Liver (tissue), 9 donors: Measurements from ENCODE around the gene HSPB9. TPM values are rescaled to one million over a fixed set of nuclear protein-coding genes. Genes with fewer than 3 reads are reported as not detected.

ENCODE experiments used
- DNase-seq: peaks from one replicate; pipeline ENCODE4 v3.0.0-alpha.2; 2017; ENCODE audit warnings: low spot score
- H3K27ac ChIP-seq, 2 donors: one replicate each; pipeline ENCODE4 v1.7.0; 2013; ENCODE audit warnings: inconsistent platforms in 2 of 2, low read length in 2 of 2, control low read depth in 1 of 2, low read depth in 1 of 2, mild to moderate bottlenecking in 1 of 2
- H3K27me3 ChIP-seq, 4 donors: one replicate each; pipeline versions ENCODE4 v1.6.1 to v1.7.0; 2013; ENCODE audit warnings: low read length in 3 of 4, inconsistent platforms in 1 of 4, mild to moderate bottlenecking in 1 of 4, moderate library complexity in 1 of 4; ENCODE audit not compliant: control insufficient read depth in 4 of 4, insufficient read depth in 4 of 4
- H3K36me3 ChIP-seq, 4 donors: one replicate each; pipeline versions ENCODE4 v1.6.1 to v1.7.0; 2013; ENCODE audit warnings: low read length in 3 of 4, mild to moderate bottlenecking in 3 of 4, low read depth in 1 of 4, moderate library complexity in 1 of 4; ENCODE audit not compliant: control insufficient read depth in 4 of 4, insufficient read depth in 3 of 4
- H3K4me1 ChIP-seq, 4 donors: one replicate each; pipeline versions ENCODE4 v1.6.1 to v1.7.0; 2013; ENCODE audit warnings: low read length in 3 of 4, mild to moderate bottlenecking in 3 of 4, moderate library complexity in 1 of 4; ENCODE audit not compliant: control insufficient read depth in 4 of 4, insufficient read depth in 4 of 4
- H3K4me3 ChIP-seq, 3 donors: one replicate each; pipeline versions ENCODE4 v1.6.1 to v1.7.0; 2013; ENCODE audit warnings: low read length in 3 of 3, control low read depth in 1 of 3, low read depth in 1 of 3, mild to moderate bottlenecking in 1 of 3
- H3K9ac ChIP-seq, 2 donors: one replicate each; pipeline ENCODE4 v1.7.0; 2013; ENCODE audit warnings: low read length in 2 of 2, mild to moderate bottlenecking in 2 of 2, moderate library complexity in 2 of 2, control low read depth in 1 of 2, low read depth in 1 of 2
- H3K9me3 ChIP-seq, 4 donors: one replicate each; pipeline versions ENCODE4 v1.6.1 to v1.7.0; 2013; ENCODE audit warnings: low read length in 3 of 4; ENCODE audit not compliant: control insufficient read depth in 4 of 4
- EGR1 ChIP-seq, 2 donors: IDR thresholded peaks; 2 replicates each; pipeline ENCODE4 v1.6.1; 2016 to 2018; ENCODE audit warnings: antibody characterized with exemption in 2 of 2, low read depth in 2 of 2
- FOXA2 ChIP-seq: IDR thresholded peaks from 2 replicates; pipeline ENCODE4 v1.6.1; 2016; ENCODE audit warnings: antibody characterized with exemption
- GABPA ChIP-seq, 2 donors: IDR thresholded peaks in 1 of 2; conservative IDR thresholded peaks in 1 of 2; 2 replicates each; pipeline ENCODE4 v1.6.1; 2016; ENCODE audit warnings: antibody characterized with exemption in 2 of 2, mild to moderate bottlenecking in 1 of 2, moderate library complexity in 1 of 2
- HNF4A ChIP-seq, 2 donors: conservative IDR thresholded peaks; 2 replicates each; pipeline ENCODE4 v1.6.1; 2016; ENCODE audit warnings: antibody characterized with exemption in 2 of 2, mild to moderate bottlenecking in 2 of 2
- NR2F2 ChIP-seq: IDR thresholded peaks from 2 replicates; pipeline ENCODE4 v1.6.1; 2016; ENCODE audit warnings: antibody characterized with exemption
- RAD21 ChIP-seq, 2 donors: IDR thresholded peaks; 2 replicates each; pipeline ENCODE4 v1.6.1; 2016; ENCODE audit warnings: antibody characterized with exemption in 2 of 2, mild to moderate bottlenecking in 2 of 2
- RXRA ChIP-seq, 2 donors: IDR thresholded peaks; 2 replicates each; pipeline ENCODE4 v1.6.1; 2017 to 2018; ENCODE audit warnings: antibody characterized with exemption in 2 of 2, mild to moderate bottlenecking in 1 of 2
- SP1 ChIP-seq: IDR thresholded peaks from 2 replicates; pipeline ENCODE4 v1.6.1; 2018; ENCODE audit warnings: antibody characterized with exemption, mild to moderate bottlenecking
- YY1 ChIP-seq: IDR thresholded peaks from 2 replicates; pipeline ENCODE4 v1.6.1; 2016; ENCODE audit warnings: antibody characterized with exemption, mild to moderate bottlenecking
- WGBS: extraction: QIAGEN DNeasy Blood & Tissue Kit; methylation state at CpG from one replicate; pipeline ENCODE4 v1.1.7; 2013; 5-methylcytosine and 5-hydroxymethylcytosine counted together
- polyA plus RNA-seq, 2 donors: library from polyadenylated mRNA; stranded (reverse) in 1 of 2; unstranded in 1 of 2; fragments of 200-250 nt in 1 of 2; fragments of >200 nt in 1 of 2; fragmentation: Nextera tagmentation in 1 of 2; extraction: Ambion mirVana in 1 of 2; gene quantifications; one replicate each; pipeline versions ENCODE4 v1.2.1 to v1.2.3, GENCODE V29; 2013 to 2015
- total RNA-seq, 2 donors: library from RNA; depleted of rRNA; stranded (reverse); fragments of >200 nt; gene quantifications; one replicate each; pipeline ENCODE4 v1.2.3, GENCODE V29; 2014
- TF ChIP-seq, protein P1 (sequence below): IDR thresholded peaks from 2 replicates; pipeline ENCODE4 v1.6.1; 2016; ENCODE audit warnings: antibody characterized with exemption
- TF ChIP-seq, protein P2 (sequence below): fragments of 150-350 bp; IDR thresholded peaks from 2 replicates; pipeline ENCODE4 v1.5.1; 2017; ENCODE audit warnings: improper control_type of control experiment, low read depth, low read length; ENCODE audit not compliant: missing input control
- donor health status: healthy.
- donor health status: healthy.
- donor health status: healthy.
- donor health status: healthy.
- donor health status: healthy.

HSPB9 gene
- total and polyA plus RNA-seq, 4 donors = 0.17 to 4.0 (median 0.56) TPM

DNA sequence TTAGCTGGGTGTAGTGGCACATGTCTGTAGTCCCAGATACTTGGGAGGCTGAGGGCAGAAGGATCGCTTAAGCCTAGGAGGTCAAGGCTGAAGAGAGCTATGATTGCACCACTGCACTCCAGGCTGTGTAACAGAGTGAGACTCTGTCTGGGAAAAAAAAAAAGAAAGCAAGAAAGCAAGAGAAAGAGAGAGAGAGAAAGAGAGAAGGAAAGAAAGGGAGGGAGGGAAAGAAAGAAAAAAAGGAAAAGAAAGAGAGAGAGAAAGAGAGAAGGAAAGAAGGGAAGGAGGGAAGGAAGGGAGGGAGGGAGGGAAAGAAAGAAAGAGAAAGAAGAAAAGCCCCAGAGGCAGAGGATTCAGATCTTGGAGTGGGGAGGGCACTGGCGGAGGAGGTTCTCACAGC lies 16.6 kb upstream of the HSPB9 start (continued):
- TF ChIP-seq, protein P1, sequence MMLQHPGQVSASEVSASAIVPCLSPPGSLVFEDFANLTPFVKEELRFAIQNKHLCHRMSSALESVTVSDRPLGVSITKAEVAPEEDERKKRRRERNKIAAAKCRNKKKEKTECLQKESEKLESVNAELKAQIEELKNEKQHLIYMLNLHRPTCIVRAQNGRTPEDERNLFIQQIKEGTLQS = no peak
- TF ChIP-seq NR2F2 (no peak), HNF4A (conservative IDR thresholded peaks at IDR 0.05) (no peak), FOXA2 (no peak), SP1 (no peak)
- TF ChIP-seq, protein P2, sequence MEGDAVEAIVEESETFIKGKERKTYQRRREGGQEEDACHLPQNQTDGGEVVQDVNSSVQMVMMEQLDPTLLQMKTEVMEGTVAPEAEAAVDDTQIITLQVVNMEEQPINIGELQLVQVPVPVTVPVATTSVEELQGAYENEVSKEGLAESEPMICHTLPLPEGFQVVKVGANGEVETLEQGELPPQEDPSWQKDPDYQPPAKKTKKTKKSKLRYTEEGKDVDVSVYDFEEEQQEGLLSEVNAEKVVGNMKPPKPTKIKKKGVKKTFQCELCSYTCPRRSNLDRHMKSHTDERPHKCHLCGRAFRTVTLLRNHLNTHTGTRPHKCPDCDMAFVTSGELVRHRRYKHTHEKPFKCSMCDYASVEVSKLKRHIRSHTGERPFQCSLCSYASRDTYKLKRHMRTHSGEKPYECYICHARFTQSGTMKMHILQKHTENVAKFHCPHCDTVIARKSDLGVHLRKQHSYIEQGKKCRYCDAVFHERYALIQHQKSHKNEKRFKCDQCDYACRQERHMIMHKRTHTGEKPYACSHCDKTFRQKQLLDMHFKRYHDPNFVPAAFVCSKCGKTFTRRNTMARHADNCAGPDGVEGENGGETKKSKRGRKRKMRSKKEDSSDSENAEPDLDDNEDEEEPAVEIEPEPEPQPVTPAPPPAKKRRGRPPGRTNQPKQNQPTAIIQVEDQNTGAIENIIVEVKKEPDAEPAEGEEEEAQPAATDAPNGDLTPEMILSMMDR = no peak

DNA sequence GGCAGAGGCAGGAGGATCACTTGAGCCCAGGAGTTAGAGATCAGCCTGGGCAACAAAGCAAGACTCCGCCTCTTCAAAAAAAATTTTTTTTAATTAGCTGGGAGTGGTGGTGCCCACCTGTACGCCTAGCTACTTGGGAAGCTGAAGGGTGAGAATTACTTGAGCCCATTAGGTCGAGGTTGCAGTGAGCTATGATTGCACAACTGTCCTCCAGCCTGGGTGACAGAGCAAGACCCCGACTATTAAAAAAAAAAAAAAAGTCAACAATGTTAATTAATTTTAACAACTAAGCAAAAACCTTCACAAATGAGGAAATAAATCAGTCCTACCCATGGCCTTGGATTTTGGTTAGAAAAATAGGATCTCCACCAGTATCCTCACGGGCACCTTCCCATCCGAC lies 15.5 kb upstream of the HSPB9 start:
- H3K36me3 ChIP-seq = peaks cover 7 to 30% (median 14%) of the 10 kb centered on the region in 4 donors

DNA sequence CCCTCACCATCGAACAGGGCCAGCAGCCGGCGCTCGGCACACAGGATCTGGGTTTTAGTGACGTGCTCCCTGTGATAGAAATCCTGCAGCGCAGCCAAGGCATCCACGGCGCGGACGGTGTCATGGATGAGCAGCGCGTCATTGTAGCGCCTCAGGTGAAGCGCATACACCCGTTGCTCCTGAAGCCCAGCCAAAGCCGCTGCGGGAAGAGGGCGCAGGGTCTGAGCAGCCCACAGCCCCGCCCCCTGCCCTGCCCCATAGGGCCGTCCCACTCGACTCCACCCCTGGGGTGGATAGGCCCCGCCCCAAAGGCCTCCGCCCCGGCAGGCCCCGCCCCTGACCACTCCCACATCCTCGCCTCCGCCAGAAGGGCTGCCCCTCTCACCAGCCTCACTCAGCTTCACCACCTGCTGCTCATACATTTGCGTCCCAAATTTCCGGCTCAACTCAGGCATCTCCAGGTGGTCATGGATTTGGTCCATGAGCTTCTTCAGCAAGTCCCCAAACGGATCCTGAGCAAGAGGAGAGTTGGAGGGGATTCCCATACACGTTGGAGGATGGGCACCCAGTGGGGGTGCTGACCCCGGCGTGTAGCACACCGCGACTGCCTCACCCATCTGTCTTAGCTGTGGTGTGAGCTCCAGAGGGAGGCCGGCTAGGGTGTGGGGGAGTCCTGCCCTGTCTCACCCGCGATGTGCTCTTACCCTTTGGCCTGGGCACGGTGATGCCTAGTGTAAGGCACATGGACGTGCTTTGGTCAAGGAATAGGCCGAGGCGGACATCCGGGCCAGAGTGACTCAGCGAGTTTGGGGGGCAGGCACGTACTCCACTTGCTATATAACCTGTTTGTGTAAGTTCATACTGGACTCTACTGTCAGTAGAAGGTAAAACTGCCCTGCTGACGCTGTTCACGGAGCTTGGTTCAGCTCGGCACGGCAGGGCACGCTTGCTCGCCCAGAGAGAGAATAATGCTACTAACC lies 14.7 kb upstream of the HSPB9 start:
- Histone ChIP-seq H3K27me3 (no peaks in the 10 kb centered on the region), H3K36me3 (peaks cover 7 to 27% (median 14%) of the 10 kb centered on the region in 4 donors), H3K4me1 (peaks cover 8 to 32% (median 25%) of the 10 kb centered on the region in 4 donors), H3K9ac (no peak overlapping the region), H3K9me3 (no peaks in the 10 kb centered on the region), H3K4me3 (no peak overlapping the region), H3K27ac (no peak overlapping the region)
- peak; percentile 10 for TF ChIP-seq SP1
- TF ChIP-seq RXRA (IDR thresholded peaks at IDR 0.05) = no peak
- no peak for TF ChIP-seq EGR1 (IDR thresholded peaks at IDR 0.05; ENCODE audit: low read depth in 2 of 2)
- WGBS = 73% methylated on average over 51 of the region's 51 CpGs
- DNase-seq = peak; percentile 94

More for the DNA sequence above, 15.5 kb upstream of the HSPB9 start:
- 80% methylated on average over 6 of the region's 6 CpGs for WGBS
- Histone ChIP-seq H3K4me3 (no peak overlapping the region), H3K27ac (no peak overlapping the region), H3K27me3 (no peaks in the 10 kb centered on the region), H3K9ac (no peak overlapping the region), H3K4me1 (peaks cover 8 to 28% (median 22%) of the 10 kb centered on the region in 4 donors), H3K9me3 (no peaks in the 10 kb centered on the region)
- TF ChIP-seq GABPA (IDR thresholded peaks at IDR 0.05 in 1 of 2, conservative IDR thresholded peaks at IDR 0.05 in 1 of 2) = no peak
- no peak for TF ChIP-seq RAD21 (IDR thresholded peaks at IDR 0.05)
- no peak for TF ChIP-seq HNF4A (conservative IDR thresholded peaks at IDR 0.05)
- TF ChIP-seq YY1 = no peak
- no peak for DNase-seq

DNA sequence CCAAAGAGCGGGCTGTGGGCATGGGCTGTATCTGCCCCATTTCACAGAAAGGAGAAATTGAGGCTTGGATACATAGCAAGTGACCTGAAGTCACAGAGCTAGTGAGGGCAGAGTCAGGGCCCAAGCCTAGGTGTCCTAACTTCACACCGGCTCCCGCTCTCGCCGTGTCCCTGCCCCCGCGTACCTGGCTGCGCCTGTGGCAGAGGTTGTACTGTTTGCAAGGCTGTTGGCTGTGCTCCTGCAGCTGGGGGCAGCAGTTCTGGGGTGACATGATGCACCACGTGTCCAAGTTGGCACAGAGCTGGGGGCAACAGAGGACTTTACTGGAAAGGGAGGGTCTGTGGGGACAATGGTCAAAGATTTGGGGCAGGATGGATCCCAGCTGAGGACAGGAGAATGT lies 13.5 kb upstream of the HSPB9 start:
- Histone ChIP-seq H3K9ac (no peak overlapping the region), H3K27me3 (no peaks in the 10 kb centered on the region)

More for the DNA sequence above, 13.5 kb upstream of the HSPB9 start:
- TF ChIP-seq, protein P2 = no peak
- TF ChIP-seq GABPA (IDR thresholded peaks at IDR 0.05 in 1 of 2, conservative IDR thresholded peaks at IDR 0.05 in 1 of 2) = no peak
- peak in 1 of 2 donors; percentile 85 for TF ChIP-seq RXRA (IDR thresholded peaks at IDR 0.05)
- TF ChIP-seq RAD21 (IDR thresholded peaks at IDR 0.05) = no peak
- peak in 1 of 2 donors; percentile 67 for TF ChIP-seq HNF4A (conservative IDR thresholded peaks at IDR 0.05)
- Histone ChIP-seq H3K4me3 (no peak overlapping the region), H3K27ac (no peak overlapping the region), H3K4me1 (peaks cover 10 to 38% (median 31%) of the 10 kb centered on the region in 4 donors), H3K9me3 (no peaks in the 10 kb centered on the region), H3K36me3 (peaks cover 7 to 19% (median 9%) of the 10 kb centered on the region in 4 donors)
- WGBS = 50% methylated on average over 9 of the region's 9 CpGs
- DNase-seq = no peak
